ENCODE measurements around the gene MPHOSPH9. TPM values are rescaled to one million over a fixed set of nuclear protein-coding genes. Genes with fewer than 3 reads are reported as not detected.

MPHOSPH9 gene
- total RNA-seq, 4 donors from 2014 or later, result 17.0 to 43.8 (median 22.1) TPM

DNA sequence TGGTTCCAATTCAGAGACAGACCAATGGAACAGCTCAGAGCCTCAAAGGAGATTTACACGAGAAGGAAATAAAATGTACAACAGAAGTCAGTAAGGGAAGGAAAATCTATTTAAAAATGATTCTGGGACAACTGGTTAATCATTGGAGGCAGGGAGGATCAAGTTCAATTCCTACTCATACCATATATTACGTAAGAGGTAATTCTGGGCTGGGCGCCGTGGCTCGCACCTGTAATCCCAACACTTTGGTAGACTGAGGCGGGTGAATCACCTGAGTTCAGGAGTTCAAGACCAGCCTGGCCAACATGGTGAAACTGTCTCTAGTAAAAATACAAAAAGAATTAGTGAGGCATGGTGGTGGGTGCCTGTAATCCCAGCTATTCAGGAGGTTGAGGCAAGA lies 45.3 kb downstream of the MPHOSPH9 start:
- intact Hi-C loops (cut with DNase I), result no loop called here
- no peak for DNase-seq
- no peak overlapping the region for H3K4me3 ChIP-seq
- H3K36me3 ChIP-seq, result peaks cover 0 to 77% (median 0%) of the 10 kb centered on the region in 3 donors
- no peak overlapping the region for H3K27ac ChIP-seq
- no peaks in the 10 kb centered on the region for H3K27me3 ChIP-seq
- WGBS, 2 donors, result 85 to 87% methylated on average over 6 of the region's 6 CpGs
- TF ChIP-seq POLR2A (IDR thresholded peaks at IDR 0.05), result no peak
- TF ChIP-seq, protein P1, sequence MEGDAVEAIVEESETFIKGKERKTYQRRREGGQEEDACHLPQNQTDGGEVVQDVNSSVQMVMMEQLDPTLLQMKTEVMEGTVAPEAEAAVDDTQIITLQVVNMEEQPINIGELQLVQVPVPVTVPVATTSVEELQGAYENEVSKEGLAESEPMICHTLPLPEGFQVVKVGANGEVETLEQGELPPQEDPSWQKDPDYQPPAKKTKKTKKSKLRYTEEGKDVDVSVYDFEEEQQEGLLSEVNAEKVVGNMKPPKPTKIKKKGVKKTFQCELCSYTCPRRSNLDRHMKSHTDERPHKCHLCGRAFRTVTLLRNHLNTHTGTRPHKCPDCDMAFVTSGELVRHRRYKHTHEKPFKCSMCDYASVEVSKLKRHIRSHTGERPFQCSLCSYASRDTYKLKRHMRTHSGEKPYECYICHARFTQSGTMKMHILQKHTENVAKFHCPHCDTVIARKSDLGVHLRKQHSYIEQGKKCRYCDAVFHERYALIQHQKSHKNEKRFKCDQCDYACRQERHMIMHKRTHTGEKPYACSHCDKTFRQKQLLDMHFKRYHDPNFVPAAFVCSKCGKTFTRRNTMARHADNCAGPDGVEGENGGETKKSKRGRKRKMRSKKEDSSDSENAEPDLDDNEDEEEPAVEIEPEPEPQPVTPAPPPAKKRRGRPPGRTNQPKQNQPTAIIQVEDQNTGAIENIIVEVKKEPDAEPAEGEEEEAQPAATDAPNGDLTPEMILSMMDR (IDR thresholded peaks at IDR 0.05), result no peak
- H3K9me3 ChIP-seq, result no peaks in the 10 kb centered on the region
- no peaks in the 10 kb centered on the region for H3K4me1 ChIP-seq

DNA sequence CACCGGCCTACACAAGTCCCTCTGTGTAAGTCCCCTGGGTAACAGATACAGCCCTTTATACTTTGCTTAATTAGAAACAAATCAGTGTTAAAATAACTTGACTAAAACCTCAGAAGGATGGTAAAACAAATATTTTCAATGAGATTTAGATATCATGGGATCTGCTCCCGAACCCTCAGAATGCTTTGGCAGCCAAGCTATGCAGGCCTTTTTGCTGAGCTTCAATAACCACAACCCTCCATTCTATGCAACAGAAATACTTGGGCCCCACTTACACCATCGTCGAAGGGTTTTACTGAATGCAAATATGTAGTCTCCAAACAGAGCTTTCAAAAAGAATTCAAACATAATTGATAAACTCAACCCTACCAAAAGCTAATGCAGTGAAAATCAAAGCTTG lies 52.8 kb downstream of the MPHOSPH9 start:
- intact Hi-C loops (cut with DNase I), result no loop called here
- no peak overlapping the region for H3K27ac ChIP-seq
- TF ChIP-seq, protein P1 (IDR thresholded peaks at IDR 0.05), result no peak
- TF ChIP-seq POLR2A (IDR thresholded peaks at IDR 0.05), result no peak
- peaks cover 0 to 71% (median 0%) of the 10 kb centered on the region in 3 donors for H3K36me3 ChIP-seq
- H3K9me3 ChIP-seq, result no peaks in the 10 kb centered on the region
- 88 to 90% methylated on average over 4 of the region's 4 CpGs for WGBS, 2 donors
- H3K4me1 ChIP-seq, result no peaks in the 10 kb centered on the region
- no peak overlapping the region for H3K4me3 ChIP-seq
- DNase-seq, result no peak
- H3K27me3 ChIP-seq, result no peaks in the 10 kb centered on the region

DNA sequence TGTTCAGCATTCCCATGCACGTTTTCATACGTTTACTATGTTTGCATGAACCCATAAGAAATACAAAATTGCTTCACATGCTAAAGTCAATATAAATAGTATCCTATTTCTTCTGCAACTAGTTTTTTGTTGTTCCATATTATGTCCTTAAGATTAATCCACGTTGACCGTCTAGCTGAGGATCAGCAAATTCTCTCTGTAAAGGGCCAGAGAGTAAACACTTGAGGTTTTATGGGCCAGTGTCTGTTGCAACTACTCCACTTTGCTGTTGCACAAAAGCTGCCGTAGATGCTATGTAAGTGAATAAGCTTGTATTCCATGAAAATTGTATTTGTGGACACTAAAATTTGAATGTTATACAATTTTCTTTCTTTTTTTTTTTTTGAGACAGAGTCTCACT lies 61.0 kb downstream of the MPHOSPH9 start:
- WGBS, 2 donors, result 67 to 84% methylated on average over 5 of the region's 5 CpGs

DNA sequence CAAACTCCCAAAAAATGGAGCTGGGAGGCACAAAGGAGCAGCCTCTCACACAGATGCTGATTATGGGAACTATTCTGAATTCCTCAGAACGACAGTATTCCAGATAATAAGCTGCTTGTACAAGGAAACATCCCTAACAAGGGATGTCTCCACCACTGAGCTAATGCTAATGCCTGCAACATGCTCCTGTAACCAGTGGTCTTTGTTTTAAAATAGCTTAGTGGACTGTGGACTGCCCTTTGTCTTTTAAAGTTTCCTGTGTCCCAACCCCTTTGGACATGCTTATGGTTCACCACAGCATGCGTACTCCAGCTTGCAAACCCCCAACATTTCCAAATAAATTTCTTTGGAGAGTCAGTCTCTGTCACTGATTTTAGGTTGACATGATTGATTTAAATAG lies 65.6 kb downstream of the MPHOSPH9 start:
- Histone ChIP-seq H3K4me1 (peaks cover 0 to 22% (median 0%) of the 10 kb centered on the region in 3 donors), H3K9me3 (no peaks in the 10 kb centered on the region), H3K36me3 (peaks cover 0 to 52% (median 0%) of the 10 kb centered on the region in 3 donors), H3K4me3 (no peak overlapping the region), H3K27me3 (no peaks in the 10 kb centered on the region), H3K27ac (no peak overlapping the region)
- intact Hi-C loops (cut with DNase I), result no loop called here
- no peak for DNase-seq
- TF ChIP-seq POLR2A (IDR thresholded peaks at IDR 0.05), result no peak
- TF ChIP-seq, protein P1 (IDR thresholded peaks at IDR 0.05), result no peak
- WGBS, 2 donors, result 50% methylated on average over 2 of the region's 2 CpGs

More for the DNA sequence above, 61.0 kb downstream of the MPHOSPH9 start:
- Histone ChIP-seq H3K4me1 (no peaks in the 10 kb centered on the region), H3K36me3 (peaks cover 0 to 52% (median 0%) of the 10 kb centered on the region in 3 donors), H3K27me3 (no peaks in the 10 kb centered on the region), H3K9me3 (no peaks in the 10 kb centered on the region), H3K4me3 (no peak overlapping the region), H3K27ac (no peak overlapping the region)
- intact Hi-C loops (cut with DNase I), result no loop called here
- DNase-seq, result no peak
- no peak for TF ChIP-seq POLR2A (IDR thresholded peaks at IDR 0.05)
- TF ChIP-seq, protein P1 (IDR thresholded peaks at IDR 0.05), result no peak

DNA sequence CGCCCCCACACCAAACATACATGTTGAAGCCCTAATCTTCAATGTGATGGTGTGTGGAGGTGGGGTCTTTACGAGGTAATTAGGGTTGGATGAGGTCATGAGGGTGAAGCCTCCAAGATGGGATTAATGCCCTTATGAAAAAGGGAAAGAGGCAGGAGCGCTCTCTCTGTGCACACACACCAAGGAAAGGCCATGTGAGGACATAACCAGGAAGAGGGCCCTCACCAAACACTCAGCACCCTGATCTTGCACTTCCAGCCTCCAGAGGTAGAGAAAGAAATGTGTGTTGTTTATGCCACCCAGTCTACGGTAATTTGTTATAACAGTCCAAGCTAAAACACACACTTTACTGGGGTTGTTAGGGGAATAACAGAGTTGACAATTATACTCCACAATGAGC lies 67.4 kb downstream of the MPHOSPH9 start:
- H3K27ac ChIP-seq, result no peak overlapping the region
- H3K27me3 ChIP-seq, result no peaks in the 10 kb centered on the region
- DNase-seq, result no peak
- 92 to 98% methylated on average over 4 of the region's 4 CpGs for WGBS, 2 donors
- H3K36me3 ChIP-seq, result peaks cover 0 to 38% (median 0%) of the 10 kb centered on the region in 3 donors
- no peaks in the 10 kb centered on the region for H3K9me3 ChIP-seq
- no peak for TF ChIP-seq POLR2A (IDR thresholded peaks at IDR 0.05)
- TF ChIP-seq, protein P1 (IDR thresholded peaks at IDR 0.05), result no peak
- intact Hi-C loops (cut with DNase I), result no loop called here
- peaks cover 0 to 22% (median 0%) of the 10 kb centered on the region in 3 donors for H3K4me1 ChIP-seq
- H3K4me3 ChIP-seq, result no peak overlapping the region
